Astrocyte (in vitro differentiated cells and primary cell): Measurements from ENCODE around the gene NKX1-1.

Experiments used
- EZH2 ChIP-seq: IDR thresholded peaks from 2 replicates; pipeline ENCODE4 v1.6.1; 2012; ENCODE audit warnings: mild to moderate bottlenecking, low read length, inconsistent platforms; ENCODE audit not compliant: insufficient read depth
- TF ChIP-seq, protein P1 (sequence below): IDR thresholded peaks from 2 replicates; pipeline ENCODE4 v1.5.1; 2011; ENCODE audit warnings: low read depth, mild to moderate bottlenecking, inconsistent platforms, low read length, moderate library complexity; ENCODE audit not compliant: insufficient read depth

DNA sequence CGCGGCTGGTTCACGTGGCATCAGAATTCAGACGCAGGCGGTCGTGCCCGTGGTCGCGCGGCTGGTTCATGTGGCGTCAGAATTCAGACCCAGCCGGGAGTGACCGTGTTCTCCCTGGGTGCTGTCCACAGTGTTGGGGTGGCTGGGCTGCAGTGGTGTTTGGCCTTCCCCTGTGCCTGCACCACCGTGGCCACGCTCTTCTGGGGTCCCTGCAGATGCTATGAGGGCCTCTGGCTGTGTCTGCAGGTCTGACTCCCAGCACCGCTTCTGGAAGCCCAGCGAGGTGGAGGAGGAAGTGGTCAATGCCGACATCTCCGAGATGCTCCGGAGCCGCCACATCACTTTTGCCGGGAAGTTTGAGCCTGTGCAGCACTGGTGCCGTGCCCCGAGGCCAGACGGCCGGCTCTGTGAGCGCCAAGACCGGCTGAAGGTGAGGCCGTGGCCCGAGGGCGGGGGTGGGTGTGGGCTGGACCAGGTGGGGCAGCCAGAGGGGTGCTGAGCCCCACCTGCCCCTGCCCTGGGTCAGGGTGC, 26.4 kb downstream of the NKX1-1 start:
- TF ChIP-seq, protein P1, sequence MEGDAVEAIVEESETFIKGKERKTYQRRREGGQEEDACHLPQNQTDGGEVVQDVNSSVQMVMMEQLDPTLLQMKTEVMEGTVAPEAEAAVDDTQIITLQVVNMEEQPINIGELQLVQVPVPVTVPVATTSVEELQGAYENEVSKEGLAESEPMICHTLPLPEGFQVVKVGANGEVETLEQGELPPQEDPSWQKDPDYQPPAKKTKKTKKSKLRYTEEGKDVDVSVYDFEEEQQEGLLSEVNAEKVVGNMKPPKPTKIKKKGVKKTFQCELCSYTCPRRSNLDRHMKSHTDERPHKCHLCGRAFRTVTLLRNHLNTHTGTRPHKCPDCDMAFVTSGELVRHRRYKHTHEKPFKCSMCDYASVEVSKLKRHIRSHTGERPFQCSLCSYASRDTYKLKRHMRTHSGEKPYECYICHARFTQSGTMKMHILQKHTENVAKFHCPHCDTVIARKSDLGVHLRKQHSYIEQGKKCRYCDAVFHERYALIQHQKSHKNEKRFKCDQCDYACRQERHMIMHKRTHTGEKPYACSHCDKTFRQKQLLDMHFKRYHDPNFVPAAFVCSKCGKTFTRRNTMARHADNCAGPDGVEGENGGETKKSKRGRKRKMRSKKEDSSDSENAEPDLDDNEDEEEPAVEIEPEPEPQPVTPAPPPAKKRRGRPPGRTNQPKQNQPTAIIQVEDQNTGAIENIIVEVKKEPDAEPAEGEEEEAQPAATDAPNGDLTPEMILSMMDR: no peak
- no peak for TF ChIP-seq EZH2
